IMR-90 (cell line): ENCODE results near the gene PEF1. TPM values are rescaled to one million over a fixed set of nuclear protein-coding genes. Genes with fewer than 3 reads are reported as not detected.

Source experiments
- ATAC-seq: fragments of 200-7000 bp; cut with Tn5 transposase; 2 replicates; pipeline ENCODE4 v1.9.1; 2020; ENCODE audit warnings: low read depth, mild to moderate bottlenecking, moderate library complexity
- BruUV-seq: library from RNA; stranded (reverse); fragments of 400-500 nt; replicated peaks from 2 replicates; lab custom pipeline; 2021; lab: Mats Ljungman, UMichigan
- CTCF ChIA-PET: fragments of 300-600 bp; formaldehyde crosslinking; extraction: SDS; loops from one replicate; lab custom pipeline; 2021; ENCODE audit warnings: antibody characterized with exemption; lab: Yijun Ruan, JAX
- POLR2A ChIA-PET: fragments of 300-600 bp; sonication (Branson Sonifier 250); formaldehyde crosslinking; loops from one replicate; lab custom pipeline; 2022; ENCODE audit warnings: antibody characterized with exemption; ENCODE audit not compliant: unreplicated experiment; lab: Charles Lee
- DNase-seq: peaks from one replicate; pipeline ENCODE4 v3.0.0; 2013
- H2AFZ ChIP-seq: replicated peaks from 2 replicates; pipeline ENCODE3; 2013; ENCODE audit warnings: low read length, mild to moderate bottlenecking; ENCODE audit not compliant: poor library complexity
- H2AK5ac ChIP-seq: 2 replicates; pipeline ENCODE4 v1.6.1; 2013; ENCODE audit warnings: low read depth, low read length, inconsistent platforms
- H2AK9ac ChIP-seq: replicated peaks from 2 replicates; pipeline ENCODE3; 2013; ENCODE audit warnings: mild to moderate bottlenecking, low read depth, low read length, moderate library complexity; ENCODE audit not compliant: poor library complexity
- H2BK120ac ChIP-seq: 2 replicates; pipeline ENCODE4 v1.6.1; 2013; ENCODE audit warnings: low read depth, low read length, inconsistent platforms
- H2BK15ac ChIP-seq: 3 replicates; pipeline ENCODE4 v1.6.1; 2013; ENCODE audit warnings: low read depth, low read length, inconsistent platforms
- H2BK20ac ChIP-seq: 2 replicates; pipeline ENCODE4 v1.6.1; 2013; ENCODE audit warnings: low read depth, mild to moderate bottlenecking, inconsistent platforms, low read length, moderate library complexity
- H2BK5ac ChIP-seq: 2 replicates; pipeline ENCODE4 v1.6.1; 2013; ENCODE audit warnings: mild to moderate bottlenecking, low read depth, low read length, inconsistent platforms; ENCODE audit not compliant: poor library complexity, severe bottlenecking
- H3K14ac ChIP-seq: replicated peaks from 2 replicates; pipeline ENCODE4 v1.6.1; 2013; ENCODE audit warnings: low read depth, low read length, inconsistent platforms
- H3K18ac ChIP-seq: 2 replicates; pipeline ENCODE4 v1.6.1; 2013; ENCODE audit warnings: low read depth, low read length, control low read depth
- H3K23ac ChIP-seq: 2 replicates; pipeline ENCODE4 v1.6.1; 2013; ENCODE audit warnings: low read depth, low read length, inconsistent platforms
- H3K27ac ChIP-seq: 2 replicates; pipeline ENCODE4 v1.5.1; 2013; ENCODE audit warnings: mild to moderate bottlenecking, control low read depth, low read length; ENCODE audit not compliant: insufficient read depth
- H3K27me3 ChIP-seq: 2 replicates; pipeline ENCODE4 v1.6.1; 2013; ENCODE audit warnings: low read length; ENCODE audit not compliant: control insufficient read depth, insufficient read depth
- H3K36me3 ChIP-seq: 2 replicates; pipeline ENCODE4 v1.6.1; 2013; ENCODE audit warnings: low read length, mixed read lengths; ENCODE audit not compliant: control insufficient read depth, insufficient read depth
- H3K4ac ChIP-seq: 2 replicates; pipeline ENCODE4 v1.6.1; 2013; ENCODE audit warnings: low read depth, low read length, inconsistent platforms
- H3K4me1 ChIP-seq: 2 replicates; pipeline ENCODE4 v1.6.1; 2013; ENCODE audit warnings: low read length, mixed read lengths; ENCODE audit not compliant: control insufficient read depth, insufficient read depth
- H3K4me2 ChIP-seq: 2 replicates; pipeline ENCODE4 v1.6.1; 2013; ENCODE audit warnings: low read depth, mild to moderate bottlenecking, control low read depth, low read length, moderate library complexity
- H3K4me3 ChIP-seq: 2 replicates; pipeline ENCODE4 v1.5.1; 2013; ENCODE audit warnings: low read depth, mild to moderate bottlenecking, control low read depth, low read length, moderate library complexity; ENCODE audit not compliant: insufficient read depth
- H3K56ac ChIP-seq: 2 replicates; pipeline ENCODE4 v1.6.1; 2013; ENCODE audit warnings: low read length, inconsistent platforms; ENCODE audit not compliant: insufficient read depth; ENCODE audit errors: extremely low read depth
- H3K79me1 ChIP-seq, 2 experiments: 2 replicates each; pipeline ENCODE4 v1.6.1; 2013; ENCODE audit warnings: low read length in 2 of 2, inconsistent platforms in 1 of 2, low read depth in 1 of 2
- H3K9ac ChIP-seq: 2 replicates; pipeline ENCODE4 v1.6.1; 2013; ENCODE audit warnings: low read depth, low read length, control low read depth
- H3K9me1 ChIP-seq: 2 replicates; pipeline ENCODE4 v1.6.1; 2013; ENCODE audit warnings: low read length, inconsistent platforms; ENCODE audit not compliant: insufficient read depth
- H3K9me3 ChIP-seq: 2 replicates; pipeline ENCODE4 v1.6.1; 2013; ENCODE audit warnings: low read length; ENCODE audit not compliant: control insufficient read depth, insufficient read depth
- H4K20me1 ChIP-seq: 2 replicates; pipeline ENCODE4 v1.6.1; 2013; ENCODE audit warnings: low read length, inconsistent platforms; ENCODE audit not compliant: insufficient read depth
- H4K5ac ChIP-seq: 2 replicates; pipeline ENCODE4 v1.6.1; 2013; ENCODE audit warnings: mild to moderate bottlenecking, low read depth, low read length, control low read depth
- H4K8ac ChIP-seq, 2 experiments: 2 replicates each; pipeline ENCODE4 v1.6.1; 2013; ENCODE audit warnings: low read depth in 2 of 2, low read length in 2 of 2, control low read depth in 1 of 2, inconsistent platforms in 1 of 2
- H4K91ac ChIP-seq: 2 replicates; pipeline ENCODE4 v1.6.1; 2013; ENCODE audit warnings: low read depth, low read length, inconsistent platforms; ENCODE audit not compliant: insufficient read depth
- CHD1 ChIP-seq: IDR thresholded peaks from 2 replicates; pipeline ENCODE4 v1.6.1; 2012; ENCODE audit warnings: low read depth, low read length, improper control_type of control experiment
- MAFK ChIP-seq: IDR thresholded peaks from 2 replicates; pipeline ENCODE4 v1.6.1; 2012; ENCODE audit warnings: low read depth, low read length, improper control_type of control experiment
- MXI1 ChIP-seq: IDR thresholded peaks from 2 replicates; pipeline ENCODE4 v1.6.1; 2012; ENCODE audit warnings: low read depth, mild to moderate bottlenecking, low read length, moderate library complexity, borderline replicate concordance
- NFE2L2 ChIP-seq: fragments of 150-350 bp; IDR thresholded peaks from 2 replicates; pipeline ENCODE4 v1.6.1; 2016; ENCODE audit warnings: low read depth, mild to moderate bottlenecking, low read length
- POLR2A ChIP-seq: IDR thresholded peaks from 2 replicates; pipeline ENCODE4 v1.6.1; 2012; ENCODE audit warnings: mild to moderate bottlenecking, low read depth, low read length
- SMC3 ChIP-seq: fragments of 150-350 bp; IDR thresholded peaks from 2 replicates; pipeline ENCODE4 v1.6.1; 2016; ENCODE audit warnings: low read depth, mild to moderate bottlenecking, antibody characterized with exemption, low read length, moderate library complexity
- WGBS, 2 experiments: methylation state at CpG; one replicate each; pipeline versions ENCODE4 v1.1.5 to v1.1.7; 2013; ENCODE audit warnings: missing lambda C conversion rate in 2 of 2; ENCODE audit not compliant: insufficient read length in 1 of 2; ENCODE audit errors: extremely low coverage in 2 of 2; 5-methylcytosine and 5-hydroxymethylcytosine counted together
- dilution Hi-C: fragments of 300-500 bp; cut with HindIII; formaldehyde crosslinking; loops from one replicate; pipeline ENCODE4 v1.14.3; 2018; ENCODE audit warnings: low sequenced_read_pairs; ENCODE audit not compliant: unreplicated experiment
- in situ Hi-C: fragments of 300-500 bp; cut with MboI; formaldehyde crosslinking; loops from 3 replicates; pipeline ENCODE4 v1.14.3; 2019; ENCODE audit warnings: low sequenced_read_pairs, inconsistent platforms, mixed read lengths
- intact Hi-C: fragments of 100-400 bp; cut with micrococcal nuclease; formaldehyde crosslinking; loops from 2 replicates; pipeline ENCODE4 v1.10.0; 2022
- polyA plus RNA-seq, 3 experiments: library from polyadenylated mRNA; depleted of rRNA; stranded (reverse); fragments of >200 nt; gene quantifications; 2 replicates each; pipeline ENCODE4 v1.2.3, GENCODE V29; 2012; ENCODE audit warnings: low replicate concordance in 1 of 3
- total RNA-seq: library from RNA; depleted of rRNA; stranded (reverse); fragments of >200 nt; gene quantifications from 2 replicates; pipeline ENCODE4 v1.2.3, GENCODE V29; 2012

Gene PEF1
- total and polyA plus RNA-seq, 2 of the 4 experiments (the other 2 are of a cell fraction) = 84.2 to 104 TPM

DNA sequence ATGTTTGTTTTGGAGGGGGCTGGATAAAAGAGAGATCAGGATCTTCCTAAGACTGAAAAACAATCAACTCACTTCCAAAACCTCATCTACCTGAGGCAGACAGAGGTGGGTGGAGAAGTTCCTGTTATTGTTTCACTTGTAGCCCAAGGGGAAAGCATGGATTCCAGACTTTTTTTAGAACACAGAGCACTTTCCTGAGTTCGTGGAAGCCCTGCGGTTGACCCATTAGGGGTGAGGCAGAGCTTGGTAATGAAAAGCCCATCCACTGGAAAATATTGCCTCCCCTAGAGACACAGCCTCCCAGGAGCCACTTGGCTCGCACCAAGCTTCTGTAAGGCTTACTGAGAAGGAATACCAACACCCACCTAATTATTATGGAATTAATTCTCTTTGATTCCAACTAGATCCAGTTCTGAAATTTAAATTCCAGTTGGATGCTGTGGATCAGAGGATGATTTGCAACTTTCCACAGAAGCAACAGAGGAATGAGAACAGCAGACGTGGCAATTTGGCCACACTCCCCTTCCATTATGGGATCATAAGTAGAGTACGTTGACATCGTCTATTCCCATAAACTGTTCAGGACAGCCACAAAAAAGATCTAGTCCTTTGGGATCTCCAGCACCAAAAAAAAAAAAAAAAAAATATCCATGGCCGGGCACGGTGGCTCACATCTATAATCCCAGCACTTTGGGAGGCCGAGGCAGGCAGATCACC is 4.1 kb upstream of the PEF1 start:
- Histone ChIP-seq H3K4ac (no peak overlapping the region), H2BK120ac (no peak overlapping the region), H3K18ac (no peak overlapping the region), H3K4me1 (peaks cover 4% of the 10 kb centered on the region; the same call in 1 of the 2 replicates), H4K91ac (no peak overlapping the region), H3K9ac (no peak overlapping the region), H3K4me2 (no peak overlapping the region), H3K36me3 (peaks cover 17% of the 10 kb centered on the region), H3K9me3 (no peaks in the 10 kb centered on the region), H4K8ac (no peak overlapping the region), H2BK15ac (no peak overlapping the region), H3K9me1 (peaks cover 8% of the 10 kb centered on the region; the same call in 1 of the 2 replicates), H3K27ac (no peak overlapping the region), H3K56ac (no peak overlapping the region), H3K79me1 (peaks cover 13 to 17% of the 10 kb centered on the region in 2 experiments), H2AK5ac (no peak overlapping the region), H3K23ac (no peak overlapping the region), H4K20me1 (no peaks in the 10 kb centered on the region), H3K27me3 (no peaks in the 10 kb centered on the region), H4K5ac (no peak overlapping the region), H2BK20ac (no peak overlapping the region), H3K4me3 (no peak overlapping the region), H2BK5ac (no peak overlapping the region), H3K14ac (no peak overlapping the region), H2AFZ (no peak overlapping the region), H2AK9ac (no peak overlapping the region)
- in situ Hi-C loops (no loop called here), intact Hi-C loops (no loop called here), dilution Hi-C loops (no loop called here)
- ChIA-PET POLR2A (no interaction called here), CTCF (no interaction called here)
- TF ChIP-seq POLR2A (no peak), CHD1 (no peak), MAFK (no peak), NFE2L2 (no peak), MXI1 (no peak), SMC3 (no peak)
- no peak for ATAC-seq
- WGBS, 2 experiments = 73% methylated on average over 2 of the region's 9 CpGs; no CpG with 5 or more reads in 1 of the 2 experiments
- DNase-seq = no peak
- BruUV-seq = no TSS peak
